ENCODE data around the gene KIF5C.

The KIF5C gene

GRCh38 chr2:148887350-148888002, 12.4 kb downstream of the KIF5C start:
- in situ Hi-C loops (cut with HindIII; ENCODE audit: low sequenced_read_pairs) = no loop called here

GRCh38 chr2:148888003-148888501, 13.0 kb downstream of the KIF5C start:
- in situ Hi-C loops (cut with HindIII; ENCODE audit: low sequenced_read_pairs) = no loop called here

- in situ Hi-C loops (cut with HindIII; ENCODE audit: low sequenced_read_pairs) = no loop called here
Measured at GRCh38 chr2:148888986-148889385, 14.0 kb downstream of the KIF5C start.

GRCh38 chr2:148893906-148894305, 18.9 kb downstream of the KIF5C start:
- in situ Hi-C loops (cut with HindIII; ENCODE audit: low sequenced_read_pairs) = no loop called here

- in situ Hi-C loops (cut with HindIII; ENCODE audit: low sequenced_read_pairs) = no loop called here
Measured at GRCh38 chr2:148896136-148896535, 21.1 kb downstream of the KIF5C start.

GRCh38 chr2:148899638-148900318, 24.8 kb downstream of the KIF5C start:
- in situ Hi-C loops (cut with HindIII; ENCODE audit: low sequenced_read_pairs) = no loop called here

- in situ Hi-C loops (cut with HindIII; ENCODE audit: low sequenced_read_pairs) = no loop called here
Measured at GRCh38 chr2:148900350-148900837, 25.4 kb downstream of the KIF5C start.

GRCh38 chr2:148901142-148901541, 26.1 kb downstream of the KIF5C start:
- in situ Hi-C loops (cut with HindIII; ENCODE audit: low sequenced_read_pairs) = no loop called here

- in situ Hi-C loops (cut with HindIII; ENCODE audit: low sequenced_read_pairs) = no loop called here
Measured at GRCh38 chr2:148902798-148903197, 27.8 kb downstream of the KIF5C start.

GRCh38 chr2:148903294-148903693, 28.3 kb downstream of the KIF5C start:
- in situ Hi-C loops (cut with HindIII; ENCODE audit: low sequenced_read_pairs) = no loop called here

GRCh38 chr2:148903979-148904378, 29.0 kb downstream of the KIF5C start:
- in situ Hi-C loops (cut with HindIII; ENCODE audit: low sequenced_read_pairs) = no loop called here

GRCh38 chr2:148906124-148906523, 31.1 kb downstream of the KIF5C start:
- in situ Hi-C loops (cut with HindIII; ENCODE audit: low sequenced_read_pairs) = no loop called here

- in situ Hi-C loops (cut with HindIII; ENCODE audit: low sequenced_read_pairs) = no loop called here
Measured at GRCh38 chr2:148907085-148907785, 32.2 kb downstream of the KIF5C start.

GRCh38 chr2:148909114-148909513, 34.1 kb downstream of the KIF5C start:
- in situ Hi-C loops (cut with HindIII; ENCODE audit: low sequenced_read_pairs) = no loop called here

- in situ Hi-C loops (cut with HindIII; ENCODE audit: low sequenced_read_pairs) = no loop called here
Measured at GRCh38 chr2:148913061-148913460, 38.0 kb downstream of the KIF5C start.

- in situ Hi-C loops (cut with HindIII; ENCODE audit: low sequenced_read_pairs) = no loop called here
Measured at GRCh38 chr2:148913492-148913891, 38.5 kb downstream of the KIF5C start.

- in situ Hi-C loops (cut with HindIII; ENCODE audit: low sequenced_read_pairs) = no loop called here
Measured at GRCh38 chr2:148914463-148914862, 39.4 kb downstream of the KIF5C start.

GRCh38 chr2:148917431-148917830, 42.4 kb downstream of the KIF5C start:
- in situ Hi-C loops (cut with HindIII; ENCODE audit: low sequenced_read_pairs) = no loop called here

- in situ Hi-C loops (cut with HindIII; ENCODE audit: low sequenced_read_pairs) = no loop called here
Measured at GRCh38 chr2:148918554-148918953, 43.5 kb downstream of the KIF5C start.

GRCh38 chr2:148920559-148920958, 45.5 kb downstream of the KIF5C start:
- in situ Hi-C loops (cut with HindIII; ENCODE audit: low sequenced_read_pairs) = no loop called here

GRCh38 chr2:148922062-148922461, 47.0 kb downstream of the KIF5C start:
- in situ Hi-C loops (cut with HindIII; ENCODE audit: low sequenced_read_pairs) = no loop called here
